GM12891 (cell line): ENCODE data around the gene DYNLRB1.

Experiments used
- DNase-seq: peaks from one replicate; pipeline ENCODE4 v3.0.0; 2011; ENCODE audit warnings: low spot score; ENCODE audit not compliant: insufficient read length
- FAIRE-seq: peaks from 2 replicates; lab custom pipeline; 2011; peaks lifted over from hg19 to GRCh38; lab: Jason Lieb, UNC
- PAX5 ChIP-seq: IDR thresholded peaks from 2 replicates; pipeline ENCODE4 v1.6.1; 2011; ENCODE audit warnings: low read length, moderate library complexity, mild to moderate bottlenecking; ENCODE audit not compliant: insufficient read depth, severe bottlenecking
- POLR2A ChIP-seq: IDR thresholded peaks from 2 replicates; pipeline ENCODE4 v1.6.1; 2011; ENCODE audit warnings: low read depth, low read length, control low read depth
- POLR2AphosphoS5 ChIP-seq: IDR thresholded peaks from 2 replicates; pipeline ENCODE4 v1.6.1; 2011; ENCODE audit warnings: low read depth, low read length, control low read depth
- POU2F2 ChIP-seq: IDR thresholded peaks from 2 replicates; pipeline ENCODE4 v1.6.1; 2011; ENCODE audit warnings: low read depth, mild to moderate bottlenecking, control low read depth, low read length, moderate library complexity
- SPI1 ChIP-seq: IDR thresholded peaks from 2 replicates; pipeline ENCODE4 v1.6.1; 2011; ENCODE audit warnings: low read depth, low read length, control low read depth
- TAF1 ChIP-seq: IDR thresholded peaks from 2 replicates; pipeline ENCODE4 v1.6.1; 2011; ENCODE audit warnings: low read depth, low read length, control low read depth

Gene DYNLRB1

DNA sequence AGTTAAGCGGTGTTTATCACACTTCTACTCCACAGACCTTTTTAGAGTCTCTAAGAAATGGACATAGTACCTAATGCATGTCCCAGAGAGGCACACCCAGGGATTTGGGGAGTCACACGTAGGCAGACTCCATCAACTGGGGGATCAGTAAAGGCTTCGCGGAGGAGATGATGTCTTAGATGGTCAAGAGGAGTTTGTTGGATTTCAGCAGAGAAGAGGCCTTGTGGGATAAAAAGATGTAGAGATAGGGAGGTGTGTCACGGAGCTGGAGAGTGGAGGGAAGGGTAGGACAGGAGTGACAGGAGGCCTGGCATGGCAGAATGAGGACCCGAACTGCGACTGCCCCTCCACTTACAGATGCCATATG is 9.1 kb downstream of the DYNLRB1 start:
- DNase-seq (no peak), FAIRE-seq (no peak)
- TF ChIP-seq POLR2AphosphoS5 = no peak
- no peak for TF ChIP-seq POU2F2

GRCh38 chr20:34525709-34526416 is 9.6 kb downstream of the DYNLRB1 start:
- no peak for DNase-seq
- FAIRE-seq = no peak
- no peak for TF ChIP-seq SPI1
- no peak for TF ChIP-seq POLR2A
- TF ChIP-seq POU2F2 = no peak

DNA sequence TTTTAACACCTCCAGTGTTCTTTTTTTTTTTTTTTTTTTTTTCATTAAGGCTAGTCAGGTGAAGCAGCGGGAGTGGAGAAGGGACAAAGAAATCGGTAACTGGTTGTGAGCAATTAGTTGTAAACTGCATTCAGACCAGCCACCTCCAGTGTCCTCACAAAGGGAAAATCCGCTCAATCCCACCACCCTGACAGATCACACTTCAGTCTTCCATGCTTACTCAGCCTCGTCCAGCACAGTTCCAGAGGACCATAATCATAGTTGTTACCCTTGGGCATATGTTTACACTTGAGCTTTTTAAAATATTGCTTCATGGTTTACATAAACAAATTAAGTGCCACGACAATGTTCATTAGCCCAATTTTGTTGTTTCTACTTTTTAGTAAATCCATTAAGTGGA is 10.2 kb downstream of the DYNLRB1 start:
- TF ChIP-seq PAX5 (no peak), POLR2A (no peak), SPI1 (no peak), TAF1 (no peak), POLR2AphosphoS5 (no peak), POU2F2 (no peak)
- FAIRE-seq = no peak
- DNase-seq = no peak

- DNase-seq = no peak
- no peak for TF ChIP-seq POLR2A
- no peak for TF ChIP-seq POLR2AphosphoS5
- TF ChIP-seq SPI1 = no peak
- no peak for TF ChIP-seq PAX5
- TF ChIP-seq TAF1 = no peak
- TF ChIP-seq POU2F2 = no peak
- no peak for FAIRE-seq
These were observed 10.8 kb downstream of the DYNLRB1 start for GRCh38 chr20:34527016-34527415.

- DNase-seq = no peak
- FAIRE-seq = no peak
- TF ChIP-seq POLR2A (no peak), PAX5 (no peak), SPI1 (no peak), POU2F2 (no peak), TAF1 (no peak), POLR2AphosphoS5 (no peak)
These were observed 12.7 kb downstream of the DYNLRB1 start for GRCh38 chr20:34528921-34529297.

GRCh38 chr20:34529742-34530141 is 13.5 kb downstream of the DYNLRB1 start:
- no peak for TF ChIP-seq POU2F2
- TF ChIP-seq POLR2AphosphoS5 = no peak
- TF ChIP-seq POLR2A = no peak
- no peak for TF ChIP-seq PAX5
- no peak for TF ChIP-seq TAF1
- no peak for TF ChIP-seq SPI1
- FAIRE-seq (no peak), DNase-seq (no peak)

DNA sequence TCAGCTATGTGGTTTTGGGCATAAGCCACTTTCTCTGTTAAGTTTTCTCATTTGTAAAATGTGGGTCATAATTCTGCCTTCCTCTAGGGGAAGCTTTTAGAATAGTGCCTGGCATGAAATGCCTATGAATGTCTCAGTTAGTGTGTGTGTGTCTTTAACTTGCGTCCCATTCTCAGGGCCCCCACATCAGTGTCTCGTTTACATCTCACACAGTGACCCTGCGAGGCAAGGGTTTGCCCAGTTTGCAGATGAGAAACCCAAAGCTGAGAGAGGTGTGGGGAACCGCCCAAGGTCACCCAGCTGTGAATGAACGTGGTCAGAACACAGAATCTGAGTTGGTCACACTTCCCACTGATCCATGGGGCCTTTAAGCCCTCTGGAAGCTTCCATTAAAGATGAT is 14.1 kb downstream of the DYNLRB1 start:
- TF ChIP-seq POU2F2 = no peak
- no peak for TF ChIP-seq POLR2AphosphoS5
- FAIRE-seq (no peak), DNase-seq (no peak)

GRCh38 chr20:34531608-34532265 is 15.5 kb downstream of the DYNLRB1 start:
- FAIRE-seq (no peak), DNase-seq (no peak)
- TF ChIP-seq TAF1 = no peak
- no peak for TF ChIP-seq POU2F2
- TF ChIP-seq PAX5 = no peak
- TF ChIP-seq POLR2AphosphoS5 = no peak

DNA sequence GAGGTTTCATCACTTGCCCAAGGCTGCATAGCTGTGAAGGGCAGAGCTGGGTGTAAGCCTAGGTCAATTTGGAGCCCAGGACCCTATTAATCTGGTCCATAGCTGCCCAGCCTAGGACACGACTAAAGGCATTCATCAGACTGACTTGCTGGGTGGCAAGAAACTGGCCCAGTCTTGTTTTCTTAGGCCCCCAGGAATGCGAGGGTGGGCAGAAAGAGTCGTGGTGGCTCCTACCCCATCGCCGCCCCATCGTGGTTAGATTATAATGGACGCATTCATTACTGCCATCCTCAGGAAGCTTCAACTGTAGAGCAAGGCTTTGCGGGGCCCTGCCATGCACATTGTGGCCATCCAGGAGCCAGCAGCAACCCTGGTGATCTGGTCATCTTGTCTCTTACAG is 16.1 kb downstream of the DYNLRB1 start:
- DNase-seq = no peak
- no peak for TF ChIP-seq POU2F2
- TF ChIP-seq TAF1 = no peak
- no peak for TF ChIP-seq POLR2AphosphoS5
- TF ChIP-seq SPI1 = no peak
- TF ChIP-seq PAX5 = no peak
- no peak for TF ChIP-seq POLR2A
- FAIRE-seq = no peak

DNA sequence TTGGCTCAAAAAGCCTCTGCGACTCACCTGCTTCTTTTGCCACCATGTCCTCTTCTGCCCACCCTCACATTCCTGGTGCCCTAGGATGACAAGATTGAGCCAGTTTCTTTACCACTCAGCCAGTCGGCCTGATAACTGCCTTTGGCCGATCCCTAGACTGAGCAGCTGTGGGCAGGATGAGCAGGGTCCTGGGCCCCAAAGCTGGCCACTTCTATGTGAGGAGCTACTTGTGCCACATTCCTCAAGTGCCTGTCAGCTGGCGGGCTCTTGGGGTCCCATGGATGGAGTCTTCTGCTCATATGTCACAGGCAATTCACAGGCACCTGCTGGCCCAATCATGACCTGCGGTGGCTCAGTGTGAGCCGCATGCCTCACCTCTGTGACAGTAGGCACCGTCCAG is 16.5 kb downstream of the DYNLRB1 start:
- FAIRE-seq (no peak), DNase-seq (no peak)
- TF ChIP-seq SPI1 (no peak), TAF1 (no peak), POLR2A (no peak), POLR2AphosphoS5 (no peak), PAX5 (no peak), POU2F2 (no peak)
